HG02571 (cell line): ENCODE data around the gene LCE3B.

ENCODE experiments used
- ATAC-seq: cut with Tn5 transposase; IDR thresholded peaks from one replicate; pipeline ENCODE4 v1.9.1; 2021; ENCODE audit warnings: mild to moderate bottlenecking, moderate library complexity; ENCODE audit not compliant: unreplicated experiment

The LCE3B gene

DNA sequence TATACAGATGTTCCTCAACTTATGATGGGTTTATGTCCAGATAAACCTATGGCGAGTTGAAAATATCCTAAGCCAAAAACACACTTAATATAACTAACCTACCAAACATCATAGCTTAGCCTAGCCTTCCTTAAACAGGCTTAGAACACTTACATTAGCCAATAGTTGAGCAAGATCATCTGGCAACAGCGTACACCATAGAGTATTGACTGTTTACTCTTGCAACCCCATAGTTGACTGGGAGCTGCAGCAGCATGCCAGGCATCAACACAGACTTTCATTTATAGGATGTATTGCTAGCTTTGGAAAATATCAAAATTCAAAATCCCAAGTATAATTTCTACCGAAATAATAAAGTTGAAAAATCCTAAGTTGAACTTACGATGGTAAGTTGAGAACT, 44.1 kb downstream of the LCE3B start:
- ATAC-seq, result no peak

DNA sequence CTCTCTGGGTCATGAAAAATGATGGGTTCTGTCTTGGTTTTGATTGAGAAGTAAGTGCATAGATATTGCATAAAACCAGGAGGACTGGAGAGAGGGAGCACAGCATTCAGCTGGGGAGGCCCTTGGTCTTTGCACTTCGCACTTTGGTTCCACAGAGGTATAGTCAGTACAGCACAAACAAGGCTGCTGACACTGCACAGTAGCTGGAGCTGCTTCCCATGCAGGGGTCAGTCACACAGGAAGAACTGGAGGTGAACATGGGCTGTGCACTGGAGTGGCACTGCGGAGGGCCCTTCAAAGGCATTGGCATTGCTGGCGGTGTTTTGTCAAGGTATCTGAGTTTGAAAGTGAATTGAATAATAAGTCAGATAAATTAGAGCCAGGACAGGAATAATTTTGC, 45.0 kb downstream of the LCE3B start:
- ATAC-seq, result no peak

DNA sequence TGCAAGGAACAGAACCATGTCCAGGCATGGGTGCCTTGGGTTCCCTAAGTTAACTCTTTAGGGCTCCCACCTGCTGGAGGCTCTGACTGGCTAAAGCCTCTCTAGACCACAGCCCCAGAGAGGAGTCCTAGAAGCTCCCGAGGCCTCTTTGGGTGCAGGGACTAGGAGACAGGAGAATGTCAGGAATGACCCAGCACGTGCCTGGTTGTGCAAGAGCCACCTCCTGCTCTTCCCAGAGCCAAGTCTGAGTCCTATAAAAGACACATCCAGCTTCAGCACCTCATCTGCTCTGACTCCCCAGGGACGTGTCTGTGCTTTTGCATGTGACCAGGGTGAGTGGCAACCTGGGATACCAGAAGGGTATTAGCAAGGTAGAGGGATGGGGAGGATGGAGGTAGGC, 49.5 kb downstream of the LCE3B start, which contains the start of gene LCE2D:
TSS of gene LCE2D (plus strand) at position 283 of the 400 bp plus-strand sequence. CDS start 726 bp downstream, outside the sequence.
- ATAC-seq, result no peak
